ENCODE results near the gene SLC8B1. TPM values are rescaled to one million over a fixed set of nuclear protein-coding genes. Genes with fewer than 3 reads are reported as not detected.
A peak's percentile ranks its signal among the peaks of the same experiment; 100 is the strongest.

SLC8B1 gene
- polyA plus RNA-seq, 3 donors: 21.6 to 46.0 (median 32.4) TPM

- Histone ChIP-seq H3K4me2 (replicated peaks; ENCODE audit: extremely low read depth, low read length, poor library complexity, severe bottlenecking) (no peak overlapping the region), H3K4me1 (ENCODE audit: control insufficient read depth in 1 of 2, insufficient read depth in 2 of 2, low read length in 2 of 2) (peaks cover 8 to 9% of the 10 kb centered on the region in 2 donors), H3K27me3 (ENCODE audit: control insufficient read depth in 2 of 2, insufficient read depth in 2 of 2, low read length in 2 of 2) (no peaks in the 10 kb centered on the region), H3K27ac (ENCODE audit: low read depth in 1 of 2, low read length in 2 of 2) (peak overlapping the region in 1 of 2 donors; percentile 14), H3K36me3 (replicated peaks in 1 of 2; ENCODE audit: control insufficient read depth in 1 of 2, insufficient read depth in 2 of 2, low read length in 2 of 2) (peaks cover 74 to 88% of the 10 kb centered on the region in 2 donors), H3K79me2 (ENCODE audit: insufficient read depth, low read length) (no peaks in the 10 kb centered on the region), H3K9ac (ENCODE audit: insufficient read depth, low read length, poor library complexity, severe bottlenecking) (no peak overlapping the region), H4K20me1 (ENCODE audit: insufficient read depth, low read length) (peaks cover 54% of the 10 kb centered on the region), H3K4me3 (replicated peaks in 1 of 3; ENCODE audit: low read depth in 2 of 3, low read length in 3 of 3) (no peak overlapping the region), H3K9me3 (replicated peaks in 1 of 2; ENCODE audit: control insufficient read depth in 1 of 2, insufficient read depth in 1 of 2, low read length in 2 of 2) (no peaks in the 10 kb centered on the region), H2AFZ (ENCODE audit: insufficient read depth, low read depth, low read length, poor library complexity, severe bottlenecking) (no peak overlapping the region)
- H3K9me3 Mint-ChIP-seq: peaks cover 0 to 3% (median 0%) of the 10 kb centered on the region in 7 donors
- no peak for TF ChIP-seq CTCF (IDR thresholded peaks at IDR 0.05)
- peaks cover 67 to 90% of the 10 kb centered on the region in 2 donors for H3K36me3 Mint-ChIP-seq
- no peak for DNase-seq
- 96% methylated on average over 4 of the region's 5 CpGs for WGBS (ENCODE audit: insufficient coverage)
- peaks cover 0 to 4% (median 0%) of the 10 kb centered on the region in 3 donors for H3K27me3 Mint-ChIP-seq (ENCODE audit: low read depth in 3 of 3)
- H3K27ac Mint-ChIP-seq: peak overlapping the region in 3 of 7 donors; percentile 52 to 65 (median 58)
- peaks cover 18% of the 10 kb centered on the region for H3K4me1 Mint-ChIP-seq
- no peak overlapping the region for H3K4me3 Mint-ChIP-seq
- intact Hi-C loops (cut with micrococcal nuclease): no loop called here
These were observed 36.5 kb downstream of the SLC8B1 start for GRCh38 chr12:113298472-113298817.

GRCh38 chr12:113297621-113298471 lies 37.1 kb downstream of the SLC8B1 start:
- Histone ChIP-seq H3K4me1 (ENCODE audit: control insufficient read depth in 1 of 2, insufficient read depth in 2 of 2, low read length in 2 of 2) (peaks cover 3 to 4% of the 10 kb centered on the region in 2 donors), H3K79me2 (ENCODE audit: insufficient read depth, low read length) (no peaks in the 10 kb centered on the region), H3K27me3 (ENCODE audit: control insufficient read depth in 2 of 2, insufficient read depth in 2 of 2, low read length in 2 of 2) (no peaks in the 10 kb centered on the region), H3K9ac (ENCODE audit: insufficient read depth, low read length, poor library complexity, severe bottlenecking) (no peak overlapping the region), H3K36me3 (replicated peaks in 1 of 2; ENCODE audit: control insufficient read depth in 1 of 2, insufficient read depth in 2 of 2, low read length in 2 of 2) (peaks cover 80 to 92% of the 10 kb centered on the region in 2 donors), H2AFZ (ENCODE audit: insufficient read depth, low read depth, low read length, poor library complexity, severe bottlenecking) (no peak overlapping the region), H3K4me2 (replicated peaks; ENCODE audit: extremely low read depth, low read length, poor library complexity, severe bottlenecking) (no peak overlapping the region), H4K20me1 (ENCODE audit: insufficient read depth, low read length) (peaks cover 53% of the 10 kb centered on the region), H3K27ac (ENCODE audit: low read depth in 1 of 2, low read length in 2 of 2) (peak overlapping the region in 1 of 2 donors; percentile 5), H3K4me3 (replicated peaks in 1 of 3; ENCODE audit: low read depth in 2 of 3, low read length in 3 of 3) (no peak overlapping the region), H3K9me3 (replicated peaks in 1 of 2; ENCODE audit: control insufficient read depth in 1 of 2, insufficient read depth in 1 of 2, low read length in 2 of 2) (no peaks in the 10 kb centered on the region)
- peaks cover 71 to 96% of the 10 kb centered on the region in 2 donors for H3K36me3 Mint-ChIP-seq
- no peak overlapping the region for H3K4me3 Mint-ChIP-seq
- no peak for TF ChIP-seq CTCF (IDR thresholded peaks at IDR 0.05)
- peak overlapping the region in 5 of 7 donors; percentile 54 to 65 (median 60) for H3K27ac Mint-ChIP-seq
- no peak for DNase-seq
- intact Hi-C loops (cut with micrococcal nuclease): no loop called here
- H3K9me3 Mint-ChIP-seq: peaks cover 0 to 3% (median 0%) of the 10 kb centered on the region in 7 donors
- H3K27me3 Mint-ChIP-seq (ENCODE audit: low read depth in 3 of 3): peaks cover 0 to 3% (median 0%) of the 10 kb centered on the region in 3 donors
- WGBS (ENCODE audit: insufficient coverage): 88% methylated on average over 10 of the region's 13 CpGs
- peaks cover 13% of the 10 kb centered on the region for H3K4me1 Mint-ChIP-seq
